Measurements from ENCODE around the gene ZDHHC7.
"Not testable (repeated sequence)": the region's sequence is repeated elsewhere in the genome, so short reads cannot be mapped to it uniquely, and the experiment has no call there.

Gene ZDHHC7

GRCh38 chr16:84960942-84961341, 50.4 kb downstream of the ZDHHC7 start:
- no peak for DNase-seq

- DNase-seq: no peak
Measured at GRCh38 chr16:84959784-84960417, 51.4 kb downstream of the ZDHHC7 start.

- DNase-seq: no peak
Measured at GRCh38 chr16:84959045-84959576, 52.2 kb downstream of the ZDHHC7 start.

GRCh38 chr16:84957792-84958191, 53.5 kb downstream of the ZDHHC7 start:
- no peak for DNase-seq

GRCh38 chr16:84957192-84957591, 54.1 kb downstream of the ZDHHC7 start:
- no peak for DNase-seq

GRCh38 chr16:84955427-84955826, 55.9 kb downstream of the ZDHHC7 start:
- DNase-seq: no peak

- DNase-seq: no peak
Measured at GRCh38 chr16:84953190-84953746, 58.1 kb downstream of the ZDHHC7 start.

GRCh38 chr16:84952335-84953189, 58.8 kb downstream of the ZDHHC7 start:
- DNase-seq: peak; percentile 73 to 80

- peak in 1 of 2 donors; percentile 39 for DNase-seq
Measured at GRCh38 chr16:84950906-84951305, 60.4 kb downstream of the ZDHHC7 start.

GRCh38 chr16:84949772-84950436, 61.4 kb downstream of the ZDHHC7 start:
- no peak for DNase-seq

GRCh38 chr16:84948851-84949610, 62.3 kb downstream of the ZDHHC7 start:
- peak in 1 of 2 donors; percentile 10 for DNase-seq

- DNase-seq: no peak
Measured at GRCh38 chr16:84947996-84948850, 63.1 kb downstream of the ZDHHC7 start.

GRCh38 chr16:84947022-84947421, 64.3 kb downstream of the ZDHHC7 start:
- DNase-seq: no peak

GRCh38 chr16:84943620-84944019, 67.7 kb downstream of the ZDHHC7 start:
- DNase-seq: no peak

- DNase-seq: no peak
Measured at GRCh38 chr16:84942786-84943185, 68.5 kb downstream of the ZDHHC7 start.

- no peak for DNase-seq
Measured at GRCh38 chr16:84941921-84942320, 69.4 kb downstream of the ZDHHC7 start.

- DNase-seq: no peak
Measured at GRCh38 chr16:84940670-84941551, 70.4 kb downstream of the ZDHHC7 start.

GRCh38 chr16:84938616-84939015, 72.7 kb downstream of the ZDHHC7 start:
- DNase-seq: not testable (repeated sequence)

GRCh38 chr16:84937196-84938005, 73.9 kb downstream of the ZDHHC7 start:
- DNase-seq: no peak
